GOT3 (cell line): ENCODE results near the gene SPATA46.

Experiments used
- DNase-seq: peaks from one replicate; lab custom pipeline; 2025; ENCODE audit warnings: mixed read lengths; lab: John Stamatoyannopoulos, UW

SPATA46 gene

GRCh38 chr1:162391790-162392563, 15.3 kb upstream of the SPATA46 start:
- no peak for DNase-seq

- no peak for DNase-seq
Observed at GRCh38 chr1:162390396-162391185, 13.9 kb upstream of the SPATA46 start.

GRCh38 chr1:162389971-162390370, 13.3 kb upstream of the SPATA46 start:
- no peak for DNase-seq

- no peak for DNase-seq
Observed at GRCh38 chr1:162389021-162389818, 12.6 kb upstream of the SPATA46 start.

GRCh38 chr1:162388615-162389014, 12.0 kb upstream of the SPATA46 start:
- DNase-seq, result no peak

- DNase-seq, result no peak
Observed at GRCh38 chr1:162388083-162388594, 11.5 kb upstream of the SPATA46 start.

- DNase-seq, result no peak
Observed at GRCh38 chr1:162387226-162388082, 10.8 kb upstream of the SPATA46 start.

GRCh38 chr1:162386292-162387225, 9.9 kb upstream of the SPATA46 start:
- DNase-seq, result no peak

- DNase-seq, result no peak
Observed at GRCh38 chr1:162385702-162386101, 9.0 kb upstream of the SPATA46 start.

- DNase-seq, result no peak
Observed at GRCh38 chr1:162385280-162385623, 8.6 kb upstream of the SPATA46 start.

- no peak for DNase-seq
Observed at GRCh38 chr1:162384601-162385279, 8.1 kb upstream of the SPATA46 start.

- no peak for DNase-seq
Observed at GRCh38 chr1:162384116-162384515, 7.5 kb upstream of the SPATA46 start.

GRCh38 chr1:162383516-162383915, 6.9 kb upstream of the SPATA46 start:
- DNase-seq, result no peak

GRCh38 chr1:162383091-162383490, 6.4 kb upstream of the SPATA46 start:
- DNase-seq, result no peak

- no peak for DNase-seq
Observed at GRCh38 chr1:162381941-162382750, 5.5 kb upstream of the SPATA46 start.

- DNase-seq, result no peak
Observed at GRCh38 chr1:162381383-162381782, 4.7 kb upstream of the SPATA46 start, which contains the start of gene C1orf226. TSS of gene C1orf226 (plus strand) at chr1:162381728. CDS start at chr1:162381902, 174 bp downstream.

- DNase-seq, result no peak
Observed at GRCh38 chr1:162380061-162380846, 3.6 kb upstream of the SPATA46 start.

- no peak for DNase-seq
Observed at GRCh38 chr1:162375463-162375862, 1.2 kb downstream of the SPATA46 start.
